Upper lobe of left lung (tissue), 4 donors: Measurements from ENCODE around the gene ELP6.

Source experiments
- CTCF ChIP-seq, 6 experiments: fragments of 450-650 bp in 4 of 6; fragments of 200-600 bp in 2 of 6; sonication (generic) in 2 of 6; IDR thresholded peaks; one replicate each; pipeline ENCODE4 v1.5.1; 2016 to 2019; ENCODE audit warnings: antibody characterized with exemption in 6 of 6
- POLR2A ChIP-seq, 4 donors: fragments of 450-650 bp; IDR thresholded peaks; one replicate each; pipeline ENCODE4 v1.5.1; 2016 to 2017; ENCODE audit warnings: antibody characterized with exemption in 4 of 4, mild to moderate bottlenecking in 2 of 4
- POLR2AphosphoS5 ChIP-seq, 2 donors: sonication (generic); formaldehyde crosslinking; IDR thresholded peaks; one replicate each; pipeline ENCODE4 v1.5.1; 2017; ENCODE audit warnings: antibody characterized with exemption in 2 of 2

DNA sequence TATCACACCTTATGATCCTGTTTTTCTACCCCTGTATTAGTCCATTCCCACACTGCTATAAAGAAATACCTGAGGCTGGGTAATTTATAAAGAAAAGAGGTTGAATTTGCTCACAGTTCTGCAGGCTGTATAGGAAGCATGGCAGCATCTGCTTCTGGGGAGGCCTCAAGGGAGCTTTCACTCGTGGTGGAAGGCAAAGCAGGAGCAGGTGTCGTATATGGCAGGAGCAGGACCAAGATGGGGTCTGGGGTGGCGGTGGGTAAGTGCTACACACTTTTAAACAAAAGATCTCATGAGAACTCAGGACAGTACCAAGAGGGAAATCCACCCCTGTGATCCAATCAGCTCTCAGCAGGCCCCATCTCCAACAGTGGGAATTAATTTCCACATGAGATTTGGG lies 22.3 kb downstream of the ELP6 start:
- TF ChIP-seq CTCF (IDR thresholded peaks at IDR 0.05) (no peak), POLR2A (IDR thresholded peaks at IDR 0.05) (no peak), POLR2AphosphoS5 (IDR thresholded peaks at IDR 0.05) (no peak)
